Measurements from ENCODE around the gene ZFC3H1. TPM values are rescaled to one million over a fixed set of nuclear protein-coding genes. Genes with fewer than 3 reads are reported as not detected.

ZFC3H1 gene
- total and polyA plus RNA-seq, 9 of the 15 experiments (the other 6 are each of a cell fraction or from before 2014, with no cell fraction given): 14.8 to 80.5 (median 22.1) TPM

- TF ChIP-seq OTX1 (CRISPR knock-in tag; IDR thresholded peaks at IDR 0.05) (no peak), TAF7 (tag; IDR thresholded peaks at IDR 0.05) (no peak), MTA2 (IDR thresholded peaks at IDR 0.05; ENCODE audit: low read depth) (peak; percentile 79), SMARCC2 (IDR thresholded peaks at IDR 0.05; ENCODE audit: low read depth) (peak; percentile 54; the same call in 1 of the 2 replicates), POLR2AphosphoS5 (IDR thresholded peaks at IDR 0.05; ENCODE audit: control insufficient read depth, insufficient read depth, low read depth, low read length) (0 out of 2 replicates have a peak, but pooled peaks have one; percentile 34), NR2C1 (IDR thresholded peaks at IDR 0.05) (no peak), NR2C1 (tag; IDR thresholded peaks at IDR 0.05) (peak; percentile 36; the same call in 1 of the 2 replicates), TAL1 (IDR thresholded peaks at IDR 0.05) (peak; percentile 91), RCOR1 (IDR thresholded peaks at IDR 0.05; ENCODE audit: borderline replicate concordance in 1 of 2, low read depth in 2 of 2, low read length in 2 of 2) (peak in 1 of 2 experiments; percentile 86; a peak in 1 of 4 replicates), TOE1 (IDR thresholded peaks at IDR 0.05; ENCODE audit: borderline replicate concordance) (no peak), TOE1 (CRISPR knock-in tag; IDR thresholded peaks at IDR 0.05; ENCODE audit: borderline replicate concordance, low read depth) (no peak), HMBOX1 (IDR thresholded peaks at IDR 0.05) (peak; percentile 71), TEAD4 (IDR thresholded peaks at IDR 0.05; ENCODE audit: low read length) (peak; percentile 90), TEAD4 (CRISPR knock-in tag; IDR thresholded peaks at IDR 0.05; ENCODE audit: borderline replicate concordance) (no peak), FOXM1 (IDR thresholded peaks at IDR 0.05; ENCODE audit: low read depth) (peak; percentile 79; the same call in 1 of the 2 replicates), FOXM1 (CRISPR knock-in tag; IDR thresholded peaks at IDR 0.05; ENCODE audit: low read depth) (no peak), DPF2 (IDR thresholded peaks at IDR 0.05) (peak; percentile 67; the same call in 1 of the 2 replicates), SMARCA4 (IDR thresholded peaks at IDR 0.05) (peak; percentile 74), HDAC2 (IDR thresholded peaks at IDR 0.05) (peak; percentile 80), ZNF785 (CRISPR knock-in tag; IDR thresholded peaks at IDR 0.05) (no peak), HDAC1 (IDR thresholded peaks at IDR 0.05) (peak in 1 of 2 experiments; percentile 78; a peak in 2 of 4 replicates), KLF16 (IDR thresholded peaks at IDR 0.05) (peak; percentile 64), EP400 (IDR thresholded peaks at IDR 0.05) (0 out of 2 replicates have a peak, but pooled peaks have one; percentile 9), TCF3 (CRISPR knock-in tag; IDR thresholded peaks at IDR 0.05) (peak; percentile 70), ARHGAP35 (IDR thresholded peaks at IDR 0.05; ENCODE audit: partially characterized antibody) (no peak), EP300 (IDR thresholded peaks at IDR 0.05; ENCODE audit: low read length) (peak; percentile 72; the same call in 1 of the 2 replicates), ZNF143 (CRISPR knock-in tag; IDR thresholded peaks at IDR 0.05) (no peak), PBX2 (CRISPR knock-in tag; IDR thresholded peaks at IDR 0.05; ENCODE audit: low read depth) (no peak), PBX2 (tag; conservative IDR thresholded peaks at IDR 0.05; ENCODE audit: low read depth) (0 out of 2 replicates have a peak, but pooled peaks have one; percentile 35), CBFA2T2 (conservative IDR thresholded peaks at IDR 0.05) (peak; percentile 66), DDX20 (tag; IDR thresholded peaks at IDR 0.05; ENCODE audit: low read depth) (no peak), CXXC5 (CRISPR knock-in tag; IDR thresholded peaks at IDR 0.05) (peak; percentile 95)
These were observed 22.3 kb downstream of the ZFC3H1 start (continued) for GRCh38 chr12:71641390-71641789.

All from K562 (cell line).